GM06990 (cell line): ENCODE measurements around the gene OVCH1.

ENCODE experiments used
- DNase-seq: peaks from one replicate; pipeline ENCODE4 v3.0.0-alpha.2; 2011; ENCODE audit not compliant: insufficient read length; ENCODE audit errors: extremely low read depth
- H3K27me3 ChIP-seq: replicated peaks from 2 replicates; pipeline ENCODE4 v1.6.0; 2011; ENCODE audit warnings: low read length; ENCODE audit not compliant: control insufficient read depth, insufficient read depth
- H3K36me3 ChIP-seq: 2 replicates; pipeline ENCODE4 v1.5.1; 2011; ENCODE audit warnings: low read length; ENCODE audit not compliant: control insufficient read depth, insufficient read depth
- H3K4me3 ChIP-seq: replicated peaks from 2 replicates; pipeline ENCODE4 v1.5.1; 2011; ENCODE audit warnings: low read depth, mild to moderate bottlenecking, control low read depth, low read length
- TF ChIP-seq, protein P1 (sequence below): IDR thresholded peaks from 2 replicates; pipeline ENCODE4 v1.5.1; 2011; ENCODE audit warnings: low read length, control low read depth, mild to moderate bottlenecking, inconsistent platforms; ENCODE audit not compliant: insufficient read depth, poor library complexity, severe bottlenecking

Gene OVCH1

GRCh38 chr12:29425722-29426121 lies 71.8 kb downstream of the OVCH1 start:
- Histone ChIP-seq H3K36me3 (no peaks in the 10 kb centered on the region), H3K27me3 (no peaks in the 10 kb centered on the region; the same call in 1 of the 2 replicates), H3K4me3 (no peak overlapping the region)
- DNase-seq = no peak
- TF ChIP-seq, protein P1, sequence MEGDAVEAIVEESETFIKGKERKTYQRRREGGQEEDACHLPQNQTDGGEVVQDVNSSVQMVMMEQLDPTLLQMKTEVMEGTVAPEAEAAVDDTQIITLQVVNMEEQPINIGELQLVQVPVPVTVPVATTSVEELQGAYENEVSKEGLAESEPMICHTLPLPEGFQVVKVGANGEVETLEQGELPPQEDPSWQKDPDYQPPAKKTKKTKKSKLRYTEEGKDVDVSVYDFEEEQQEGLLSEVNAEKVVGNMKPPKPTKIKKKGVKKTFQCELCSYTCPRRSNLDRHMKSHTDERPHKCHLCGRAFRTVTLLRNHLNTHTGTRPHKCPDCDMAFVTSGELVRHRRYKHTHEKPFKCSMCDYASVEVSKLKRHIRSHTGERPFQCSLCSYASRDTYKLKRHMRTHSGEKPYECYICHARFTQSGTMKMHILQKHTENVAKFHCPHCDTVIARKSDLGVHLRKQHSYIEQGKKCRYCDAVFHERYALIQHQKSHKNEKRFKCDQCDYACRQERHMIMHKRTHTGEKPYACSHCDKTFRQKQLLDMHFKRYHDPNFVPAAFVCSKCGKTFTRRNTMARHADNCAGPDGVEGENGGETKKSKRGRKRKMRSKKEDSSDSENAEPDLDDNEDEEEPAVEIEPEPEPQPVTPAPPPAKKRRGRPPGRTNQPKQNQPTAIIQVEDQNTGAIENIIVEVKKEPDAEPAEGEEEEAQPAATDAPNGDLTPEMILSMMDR = no peak

- H3K4me3 ChIP-seq = no peak overlapping the region
- TF ChIP-seq, protein P1 = no peak
- no peaks in the 10 kb centered on the region; the same call in 1 of the 2 replicates for H3K27me3 ChIP-seq
- no peak for DNase-seq
- H3K36me3 ChIP-seq = no peaks in the 10 kb centered on the region
Measured at GRCh38 chr12:29416748-29417147, 80.7 kb downstream of the OVCH1 start.

DNA sequence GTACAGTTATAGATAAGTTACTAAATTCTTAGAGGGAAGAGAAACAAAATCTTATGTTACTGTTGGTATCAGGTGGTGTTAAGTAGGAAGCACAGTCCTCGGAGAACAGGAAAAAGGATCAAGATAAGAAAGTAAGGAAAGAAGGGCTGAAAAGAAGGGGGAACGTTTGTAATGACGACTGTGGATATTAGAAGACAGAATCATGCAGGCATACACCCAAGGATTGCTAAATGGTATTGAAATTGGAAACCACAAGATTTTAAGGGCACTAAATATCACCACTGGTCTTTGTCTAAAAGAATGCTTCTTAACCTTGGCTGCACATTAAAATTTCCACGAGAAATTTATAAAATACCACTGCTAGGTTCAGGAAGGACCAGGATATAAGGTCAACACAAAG lies 82.4 kb downstream of the OVCH1 start:
- no peaks in the 10 kb centered on the region for H3K27me3 ChIP-seq
- no peaks in the 10 kb centered on the region for H3K36me3 ChIP-seq
- H3K4me3 ChIP-seq = no peak overlapping the region
- TF ChIP-seq, protein P1 = no peak
- no peak for DNase-seq

- TF ChIP-seq, protein P1 = no peak
- no peaks in the 10 kb centered on the region for H3K36me3 ChIP-seq
- no peaks in the 10 kb centered on the region for H3K27me3 ChIP-seq
- no peak for DNase-seq
- no peak overlapping the region for H3K4me3 ChIP-seq
Measured at GRCh38 chr12:29414368-29414767, 83.1 kb downstream of the OVCH1 start.

DNA sequence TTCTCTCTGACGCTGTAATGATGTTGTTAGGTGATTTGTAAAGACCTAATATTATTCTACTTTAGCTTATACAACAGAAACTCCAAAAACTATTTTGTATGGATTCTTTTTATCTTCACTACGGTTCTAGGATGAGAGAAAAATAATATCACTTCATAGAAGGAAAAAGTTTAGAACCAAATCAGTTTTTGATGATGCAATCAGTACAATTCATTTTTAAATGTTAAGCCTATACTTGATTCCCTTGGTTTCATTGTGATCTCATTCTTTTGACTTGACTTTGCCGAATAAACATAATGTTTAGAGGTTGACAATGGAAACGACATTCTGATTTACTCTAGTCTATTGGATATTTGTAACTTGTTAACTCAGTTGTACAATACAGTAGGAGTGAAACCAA lies 91.9 kb downstream of the OVCH1 start:
- no peak for DNase-seq
- H3K36me3 ChIP-seq = no peaks in the 10 kb centered on the region
- H3K4me3 ChIP-seq = no peak overlapping the region
- TF ChIP-seq, protein P1 = no peak
- H3K27me3 ChIP-seq = no peaks in the 10 kb centered on the region

DNA sequence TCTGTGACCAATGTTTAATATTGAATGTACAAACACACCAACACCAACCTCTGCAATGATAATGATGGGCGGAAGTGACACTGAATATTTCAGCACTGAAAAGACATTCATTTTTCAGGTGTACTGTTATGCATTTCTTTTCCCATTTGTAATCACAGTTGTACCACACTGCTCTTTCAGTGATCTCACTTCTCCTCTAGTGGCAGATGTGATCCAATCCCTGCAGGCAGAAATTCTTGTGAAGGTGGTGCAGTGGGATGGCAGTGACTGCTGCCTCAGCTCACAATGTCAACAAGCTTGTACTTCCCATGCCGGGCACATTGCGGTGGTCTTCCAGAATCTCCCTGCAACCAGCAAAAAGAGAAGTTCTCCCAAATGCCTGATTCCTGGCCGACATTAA lies 93.5 kb downstream of the OVCH1 start:
- Histone ChIP-seq H3K36me3 (no peaks in the 10 kb centered on the region), H3K4me3 (no peak overlapping the region), H3K27me3 (no peaks in the 10 kb centered on the region)
- DNase-seq = no peak
- TF ChIP-seq, protein P1 = no peak
